ENCODE results near the gene MREG.
"Not testable (repeated sequence)": the region's sequence is repeated elsewhere in the genome, so short reads cannot be mapped to it uniquely, and the experiment has no call there.

The MREG gene

DNA sequence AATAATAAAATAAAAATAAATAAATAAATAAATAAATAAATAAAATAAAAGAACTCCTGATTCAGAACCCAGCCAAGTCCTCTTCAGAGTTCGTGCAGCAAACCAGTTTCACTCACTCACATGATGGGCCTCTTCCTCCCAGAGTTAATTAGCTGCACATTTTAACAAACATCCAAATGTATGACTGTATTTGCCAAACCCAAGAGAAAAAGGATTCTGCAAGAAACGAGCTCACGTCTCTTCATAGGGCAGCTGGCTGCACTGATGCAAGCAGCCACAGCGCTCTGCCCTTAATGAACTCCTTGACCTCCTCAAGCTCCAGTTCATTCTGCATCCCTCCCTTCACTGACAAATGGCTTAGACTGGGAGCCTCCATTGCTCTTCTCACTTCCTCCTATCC, 55.1 kb downstream of the MREG start:
- no peak for DNase-seq

DNA sequence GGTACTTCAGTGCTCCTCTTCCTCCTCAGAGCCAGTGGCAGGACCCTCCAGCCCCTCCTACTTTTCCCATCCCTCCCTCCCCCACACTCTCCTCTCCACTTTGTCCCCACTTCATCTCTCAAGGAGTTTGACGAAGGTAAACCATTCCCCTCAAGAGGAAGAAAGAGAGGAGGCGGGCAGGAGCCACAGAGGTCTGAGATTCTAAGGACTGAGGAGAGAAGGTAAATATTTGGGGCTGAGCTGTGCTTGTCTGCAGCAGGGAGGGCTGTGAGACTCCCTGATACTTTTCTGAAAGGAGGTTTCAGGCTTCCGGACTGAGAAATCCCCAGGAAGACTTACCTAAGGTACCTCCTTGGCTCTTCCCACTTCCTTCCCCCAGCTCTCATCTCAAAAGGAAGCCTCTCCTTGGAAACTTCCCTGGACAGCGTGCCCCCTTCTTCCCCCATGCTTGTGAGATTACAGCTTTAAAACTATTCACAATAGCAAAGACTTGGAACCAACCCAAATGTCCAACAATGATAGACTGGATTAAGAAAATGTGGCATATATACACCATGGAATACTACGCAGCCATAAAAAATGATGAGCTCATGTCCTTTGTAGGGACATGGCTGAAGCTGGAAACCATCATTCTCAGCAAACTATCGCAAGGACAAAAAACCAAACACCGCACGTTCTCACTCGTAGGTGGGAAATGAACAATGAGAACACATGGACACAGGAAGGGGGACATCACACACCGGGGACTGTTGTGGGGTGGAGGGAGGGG, 55.8 kb downstream of the MREG start:
- DNase-seq: not testable (repeated sequence)

DNA sequence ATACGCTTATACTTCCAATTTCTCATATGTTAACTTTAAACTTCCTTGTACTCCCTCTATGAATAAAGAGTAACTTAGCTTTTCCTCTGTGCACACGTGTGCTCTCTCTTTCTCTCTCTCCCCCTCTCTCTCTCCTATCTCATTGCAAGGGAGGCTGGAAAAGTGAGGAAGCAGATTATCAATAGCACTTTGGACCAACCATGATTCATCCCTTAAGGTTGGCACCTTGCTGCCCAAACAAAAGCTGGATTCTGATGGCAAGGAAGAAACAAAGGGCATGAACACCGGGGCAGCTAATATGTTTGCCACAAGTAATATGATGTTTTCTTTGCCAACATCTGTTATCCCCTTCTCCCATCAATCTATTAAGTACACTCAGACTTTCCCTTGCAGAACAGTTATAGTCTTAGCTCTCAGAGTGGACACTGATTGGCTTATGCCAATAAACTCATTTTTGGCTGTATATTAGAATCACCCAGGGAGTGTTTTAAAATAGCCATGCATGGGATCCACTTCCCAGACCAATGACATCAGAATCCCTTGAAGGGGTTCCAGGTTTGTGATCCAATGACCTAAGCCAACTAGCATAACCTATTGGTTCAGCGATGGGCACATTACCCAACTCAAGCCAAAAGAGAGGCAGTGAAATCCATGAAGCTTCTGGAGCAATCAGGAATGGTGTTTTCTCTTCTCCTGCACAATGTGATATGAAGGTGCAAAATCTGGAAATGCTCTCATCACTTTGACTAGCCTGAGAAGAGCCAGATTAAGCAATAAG, 60.3 kb downstream of the MREG start:
- DNase-seq: no peak

DNA sequence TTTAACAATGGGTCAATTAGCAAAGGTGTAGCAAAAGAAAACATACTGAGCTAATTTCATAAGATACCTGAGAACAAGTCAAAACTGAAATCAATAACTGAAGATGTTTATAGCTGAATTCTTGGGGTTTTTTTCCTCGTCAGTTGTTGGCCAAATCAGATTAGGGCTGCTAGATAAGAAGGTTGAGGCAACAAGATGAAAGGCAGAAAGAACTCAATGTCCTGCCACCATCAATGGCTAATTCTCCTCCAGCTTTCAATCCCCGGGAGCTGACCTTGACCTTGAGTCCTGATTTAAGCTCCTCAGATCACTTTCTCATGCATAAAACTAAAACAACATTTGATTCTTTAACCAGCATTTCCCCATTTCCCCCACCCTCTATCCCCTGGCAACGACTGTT, 61.8 kb downstream of the MREG start:
- no peak for DNase-seq

DNA sequence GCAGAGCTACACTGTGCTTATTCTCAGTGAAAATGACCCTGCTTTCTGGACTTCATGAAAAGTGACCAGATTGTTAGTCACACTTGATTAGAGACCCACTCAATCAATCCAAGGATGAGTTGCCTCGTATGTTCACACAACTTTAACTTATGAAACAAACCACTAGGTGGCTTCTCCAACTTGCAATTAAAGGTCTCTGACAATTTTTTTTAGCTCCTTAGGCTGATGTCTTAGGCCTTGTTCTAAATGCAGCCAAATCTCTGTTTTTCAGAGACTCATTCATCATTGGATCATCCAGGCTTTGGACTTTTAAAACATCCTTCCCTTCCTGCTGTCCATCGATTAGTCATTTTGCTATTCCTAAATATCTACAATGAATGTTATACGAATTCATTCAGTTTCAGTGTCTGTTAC, 63.4 kb downstream of the MREG start:
- peak; percentile 53 to 75 (median 71) for DNase-seq

DNA sequence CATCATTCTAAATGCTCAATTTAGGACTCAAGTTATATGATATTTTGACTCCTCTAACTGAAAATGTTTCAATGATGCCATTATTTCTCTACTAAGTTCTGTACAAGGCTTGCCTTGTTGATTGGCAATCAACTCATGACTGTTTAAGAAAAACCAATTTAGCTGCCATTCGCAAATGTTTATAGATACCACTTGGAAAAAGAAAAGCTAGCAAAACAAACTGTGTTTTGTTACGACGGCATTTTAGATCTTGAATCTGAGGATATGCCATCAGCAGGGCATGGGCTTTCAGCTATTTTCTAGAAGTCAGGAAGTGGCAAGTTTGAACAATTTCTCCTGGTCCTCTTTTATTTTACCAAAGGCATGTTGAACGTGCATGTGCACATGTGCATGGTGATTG, 65.3 kb downstream of the MREG start:
- no peak for DNase-seq

DNA sequence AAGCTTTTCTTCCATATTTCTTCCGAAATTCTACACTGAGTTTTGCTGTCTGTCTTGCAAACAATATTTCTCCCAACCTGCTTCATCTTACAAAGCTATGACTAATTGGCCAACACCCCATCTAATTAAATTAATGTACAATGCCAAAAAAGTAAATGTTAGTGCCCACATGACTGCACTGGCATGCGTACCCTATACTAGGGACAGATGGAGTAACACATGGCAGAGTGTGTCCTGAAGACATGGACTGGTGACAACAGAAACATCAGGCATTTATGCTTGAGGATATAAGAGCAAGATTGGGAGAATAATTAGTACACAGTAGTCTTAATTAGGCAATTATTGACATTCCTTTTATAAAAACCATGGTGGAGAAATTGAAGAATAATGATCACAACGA, 66.8 kb downstream of the MREG start:
- no peak for DNase-seq

DNA sequence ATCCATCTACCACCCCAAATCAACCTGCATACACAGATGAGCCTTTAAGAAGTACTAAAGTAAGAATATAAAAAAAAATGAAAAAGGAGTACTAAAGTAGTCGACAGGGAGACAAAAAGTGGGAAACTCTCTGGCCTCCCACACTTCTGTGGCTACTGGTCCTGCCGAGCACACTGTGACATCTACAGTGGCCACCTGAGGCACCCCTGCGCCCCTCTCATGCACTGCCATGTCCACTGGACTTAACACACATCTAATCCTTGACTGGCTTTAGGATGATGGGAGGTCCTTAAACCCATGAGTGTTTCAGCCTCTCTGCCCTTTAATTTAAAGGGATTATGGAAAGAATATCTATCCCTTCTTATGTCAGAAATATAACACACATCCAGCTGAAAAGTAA, 71.2 kb downstream of the MREG start:
- DNase-seq: no peak

DNA sequence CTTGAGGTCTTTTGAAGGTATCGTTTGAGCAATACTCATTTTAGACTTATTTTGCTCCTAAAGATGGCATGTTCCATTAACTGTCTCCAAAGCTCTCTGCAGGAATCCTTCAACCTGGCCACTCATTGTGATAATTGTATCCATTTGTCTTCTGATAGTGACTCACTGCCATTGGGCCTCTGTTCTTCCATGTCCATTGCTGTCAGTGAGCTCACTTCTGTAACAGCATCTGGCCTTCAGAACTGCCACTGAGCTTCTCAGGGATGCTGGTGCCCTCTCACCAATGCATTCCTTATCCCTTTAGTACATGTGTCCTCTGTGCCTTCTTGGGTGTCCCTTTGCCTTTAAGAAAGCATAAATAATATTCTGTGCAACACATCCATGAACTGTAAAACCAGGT, 71.6 kb downstream of the MREG start:
- no peak for DNase-seq

DNA sequence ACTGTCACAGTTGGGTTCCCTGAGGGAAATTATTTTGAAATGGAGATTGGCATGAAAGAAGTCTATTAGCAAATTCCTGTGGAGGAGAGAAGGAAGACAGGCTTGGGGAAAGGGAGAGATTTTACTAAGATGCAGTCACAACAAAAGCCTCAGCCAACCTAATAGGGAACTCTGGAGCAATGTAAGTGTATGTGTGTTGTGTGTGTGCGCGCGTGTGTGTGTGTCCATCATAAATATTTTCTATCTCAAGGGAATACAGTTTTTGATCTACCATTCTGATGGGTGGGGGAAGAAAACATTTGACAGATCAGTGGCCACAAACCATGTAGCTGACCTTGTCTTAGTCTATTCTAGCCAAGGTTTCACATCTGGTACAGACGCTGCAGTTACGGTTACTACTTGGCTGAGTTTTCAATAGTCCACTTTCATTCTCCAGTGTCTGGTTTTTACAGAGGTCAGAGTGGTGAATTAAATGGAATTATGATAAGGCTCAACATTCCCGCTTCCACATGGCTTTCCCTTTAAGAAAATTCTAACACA, 72.6 kb downstream of the MREG start:
- DNase-seq: no peak

DNA sequence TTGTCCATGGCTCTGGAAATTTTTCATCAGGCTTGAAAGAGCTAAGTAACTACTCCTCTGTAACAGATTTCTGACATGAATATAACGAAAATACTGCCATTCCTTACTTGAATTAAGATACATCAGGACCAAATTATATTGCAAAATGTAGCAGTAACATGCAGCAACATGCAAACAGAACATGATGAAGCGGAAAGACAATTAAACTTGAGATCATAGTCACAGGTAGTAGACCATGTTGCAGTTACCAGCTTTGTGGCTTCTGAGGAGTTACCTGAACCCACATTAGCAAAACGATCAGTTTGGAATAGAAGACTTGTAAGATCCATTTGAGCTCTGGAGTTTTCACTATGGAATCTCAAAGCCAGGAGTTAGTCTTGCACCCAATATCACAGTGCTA, 76.2 kb downstream of the MREG start:
- no peak for DNase-seq

DNA sequence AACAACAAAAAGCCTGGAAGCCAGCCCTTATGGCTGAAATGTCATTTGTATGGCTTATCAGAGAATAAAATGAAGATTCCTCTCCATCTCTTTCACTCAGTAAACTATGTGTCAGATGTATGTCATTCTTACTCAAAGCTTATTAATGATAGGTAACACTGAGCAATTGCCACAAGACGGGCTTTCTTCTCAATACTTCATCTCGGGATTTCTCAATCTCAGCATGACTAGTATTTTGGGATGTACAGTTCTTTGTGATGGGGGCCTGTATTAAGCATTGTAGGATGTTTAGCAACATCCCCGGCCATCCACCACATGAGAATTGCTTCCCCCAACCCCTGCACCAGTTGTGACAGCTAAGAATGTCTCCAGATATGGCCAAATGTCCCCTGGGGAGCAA, 80.2 kb downstream of the MREG start:
- peak; percentile 61 to 78 (median 72) for DNase-seq

DNA sequence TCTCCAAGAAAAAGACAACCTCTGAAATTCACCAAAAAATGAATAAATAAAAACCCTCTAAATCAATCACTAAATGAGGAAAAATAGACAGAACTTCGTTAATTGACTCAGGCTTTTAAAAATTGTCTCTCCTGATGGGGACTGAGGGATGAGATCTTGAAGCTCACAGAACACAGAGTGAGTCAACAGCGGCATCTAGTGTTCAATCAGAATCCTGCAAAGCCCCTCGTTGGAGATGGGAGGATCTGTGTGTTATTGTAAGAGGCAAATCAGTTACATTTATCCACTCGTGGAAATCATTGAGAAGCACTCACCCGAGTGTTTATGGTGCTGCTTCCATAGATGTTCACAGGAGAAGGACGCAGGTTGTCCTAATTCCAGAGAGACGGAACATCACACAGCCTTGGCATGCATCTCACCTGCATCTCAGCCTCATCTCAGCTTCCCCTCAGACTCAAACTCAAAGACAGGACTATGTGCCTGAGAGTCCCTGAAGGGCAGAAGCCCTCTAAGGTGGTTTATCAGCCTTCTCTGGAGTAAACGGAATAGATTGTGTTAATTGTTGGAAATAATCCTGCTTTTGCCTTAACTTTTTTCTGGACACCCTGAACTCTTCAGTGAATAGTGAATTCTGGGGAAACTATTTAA, 82.0 kb downstream of the MREG start:
- peak; percentile 73 to 85 (median 79) for DNase-seq

DNA sequence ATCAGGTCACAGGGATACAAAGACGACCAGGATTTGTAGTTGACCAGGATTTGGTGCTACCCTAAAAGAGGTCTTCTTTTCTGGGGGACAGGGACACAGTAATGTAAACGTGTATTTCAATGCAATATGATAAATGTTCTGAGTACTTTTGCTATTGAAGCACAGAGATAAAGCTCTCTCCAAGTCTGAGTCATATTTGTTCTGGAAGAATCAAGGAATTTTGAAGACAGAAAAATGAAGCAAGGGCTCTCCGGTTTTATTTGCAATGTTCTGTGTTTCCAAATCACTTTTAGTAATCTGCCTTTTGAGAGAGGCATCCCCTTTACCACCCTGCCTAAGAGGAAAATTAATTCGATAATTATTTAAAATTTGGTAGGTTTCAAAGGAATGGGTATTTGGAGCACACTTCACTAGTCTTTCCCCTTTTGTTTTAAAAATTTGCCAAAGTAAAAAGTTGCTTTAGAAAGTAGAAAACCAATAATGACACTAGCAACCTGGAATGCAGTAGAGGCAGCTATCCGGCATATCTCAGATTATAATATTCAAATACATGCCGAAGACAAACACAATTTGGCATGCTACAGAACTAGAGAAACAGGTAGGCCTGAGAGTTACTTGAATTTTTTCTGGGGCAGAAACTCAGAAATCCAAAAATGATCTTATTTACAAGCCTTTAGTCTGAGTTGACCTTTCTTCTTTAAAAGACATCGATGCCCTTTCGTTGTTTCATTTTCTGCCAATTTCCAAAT, 82.7 kb downstream of the MREG start:
- no peak for DNase-seq

DNA sequence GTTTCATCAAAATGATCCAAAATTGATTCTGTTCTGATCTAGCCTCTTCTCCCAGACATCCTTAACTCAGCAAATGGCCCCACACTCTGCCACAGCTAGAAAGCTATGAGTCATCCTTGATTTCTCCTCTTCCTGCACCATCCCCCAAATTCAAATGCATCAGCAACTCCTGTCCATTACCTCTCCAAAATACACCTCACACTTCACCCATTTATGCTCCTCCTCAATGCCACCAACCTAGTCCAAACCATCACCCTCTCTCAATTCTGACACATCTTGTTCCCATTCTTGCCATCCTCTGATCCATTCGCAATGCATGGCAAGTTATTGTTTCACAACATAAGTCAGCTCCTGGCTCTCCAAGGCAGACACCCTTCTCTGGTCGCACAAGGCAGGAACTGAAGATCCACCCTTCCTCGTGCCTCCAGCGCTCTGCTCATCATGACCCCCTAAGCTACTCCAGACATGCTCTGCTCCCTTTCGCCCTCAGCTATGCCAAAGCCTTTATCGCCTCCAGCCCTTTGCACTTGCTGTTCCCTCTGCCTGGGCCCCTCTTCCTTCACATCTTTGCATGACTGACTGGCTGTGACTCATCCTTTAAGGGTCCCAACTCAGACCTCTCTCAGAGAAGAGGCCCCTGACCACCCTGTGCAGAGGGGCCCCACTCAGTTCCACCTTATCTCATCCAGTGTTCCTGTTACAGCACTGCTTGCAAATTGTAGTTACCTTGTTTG, 83.6 kb downstream of the MREG start:
- DNase-seq: peak in 1 of 3 donors; percentile 27

DNA sequence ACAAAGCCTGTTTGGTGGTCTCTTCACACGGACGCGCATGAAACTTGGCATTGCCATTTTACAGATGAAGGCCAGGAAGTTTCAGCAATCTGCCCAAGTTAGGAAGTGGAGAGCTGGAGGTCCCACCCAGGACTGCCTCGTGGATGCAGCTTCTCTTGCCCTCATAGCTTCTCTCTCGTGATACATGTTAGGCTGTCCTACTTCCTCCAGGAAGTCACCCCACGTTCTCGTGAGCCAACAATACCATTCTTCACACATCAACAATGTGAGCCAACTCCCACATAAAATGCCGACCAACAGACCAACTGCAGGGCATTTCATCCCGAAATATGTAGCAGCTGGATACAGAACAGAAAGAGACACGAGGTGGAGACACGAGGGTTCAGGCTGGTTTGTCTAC, 85.3 kb downstream of the MREG start:
- DNase-seq: peak in 1 of 3 donors; percentile 30

DNA sequence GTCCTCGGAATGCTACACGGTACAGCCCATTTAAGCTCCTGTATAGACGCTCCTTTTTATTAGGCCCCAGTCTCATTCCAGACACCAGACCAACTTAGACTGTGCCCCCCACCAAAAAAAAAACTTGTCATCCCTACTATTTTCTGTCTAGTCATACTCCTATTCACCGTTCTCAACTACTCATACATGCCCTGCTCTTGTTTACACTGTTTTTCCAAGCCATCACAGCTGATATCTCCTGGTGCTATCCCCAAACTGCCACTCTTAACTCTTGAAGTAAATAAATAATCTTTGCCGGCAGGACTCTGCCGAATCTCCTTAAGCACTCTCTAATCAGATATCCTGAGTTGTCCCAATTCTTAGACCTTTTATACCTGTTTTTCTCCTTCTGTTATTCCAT, 86.4 kb downstream of the MREG start:
- not testable (repeated sequence) for DNase-seq

DNA sequence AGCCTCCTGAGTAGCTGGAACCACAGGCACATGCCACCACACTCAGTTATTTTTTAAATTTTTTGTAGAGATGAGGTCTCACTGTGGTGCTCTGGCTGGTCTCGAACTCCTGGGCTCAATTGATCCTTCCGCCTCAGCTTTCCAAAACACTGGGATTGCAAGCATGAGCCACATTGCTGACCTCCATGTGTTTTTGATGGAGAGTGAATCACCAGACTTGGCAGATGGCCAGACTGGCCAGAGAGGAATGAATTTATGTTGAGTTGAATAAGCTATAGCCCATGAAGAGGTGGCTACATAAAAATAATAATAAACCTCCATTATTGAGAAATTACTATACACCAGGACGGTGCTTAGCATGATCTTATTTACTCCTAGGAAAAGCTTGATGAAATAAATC, 91.5 kb downstream of the MREG start:
- DNase-seq: peak; percentile 58 to 71 (median 60)

DNA sequence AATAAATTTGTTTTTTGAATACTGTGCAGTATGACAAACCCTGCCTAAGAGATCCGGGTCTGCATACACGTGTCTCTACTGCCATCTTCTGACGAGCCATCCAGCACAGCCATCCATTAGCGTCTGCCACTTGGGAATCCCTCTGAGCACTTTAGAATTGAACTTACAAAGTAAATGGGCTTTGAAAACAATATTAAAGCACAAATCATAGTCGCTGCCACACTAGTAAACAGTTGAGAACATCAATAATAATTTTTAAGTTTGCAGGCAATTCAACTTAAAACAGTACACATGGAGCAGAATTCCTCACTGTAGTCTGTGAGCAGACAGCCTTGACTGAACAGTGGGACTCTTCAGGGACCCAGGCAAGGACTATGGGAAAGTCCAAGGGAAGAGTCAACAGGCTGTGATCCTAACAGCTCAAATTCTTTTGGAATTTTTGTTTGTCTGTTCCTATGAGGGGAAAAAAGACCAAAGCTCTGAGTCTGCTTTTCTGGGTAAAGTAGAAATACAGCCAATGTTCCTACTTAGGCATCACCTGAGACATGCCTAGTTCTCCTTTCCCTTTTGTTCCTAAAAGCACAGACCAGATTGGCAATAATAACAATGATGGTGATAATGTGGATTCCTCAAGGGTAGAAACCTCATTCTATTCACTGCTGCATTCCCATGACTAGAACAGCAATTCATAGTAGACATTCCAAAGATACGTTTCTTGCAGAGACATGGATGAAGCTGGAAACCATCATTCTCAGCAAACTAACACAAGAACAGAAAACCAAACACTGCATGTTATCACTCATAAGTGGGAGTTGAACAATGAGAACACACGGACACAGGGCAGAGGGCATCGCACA, 92.9 kb downstream of the MREG start:
- DNase-seq: peak; percentile 71 to 83 (median 78)

DNA sequence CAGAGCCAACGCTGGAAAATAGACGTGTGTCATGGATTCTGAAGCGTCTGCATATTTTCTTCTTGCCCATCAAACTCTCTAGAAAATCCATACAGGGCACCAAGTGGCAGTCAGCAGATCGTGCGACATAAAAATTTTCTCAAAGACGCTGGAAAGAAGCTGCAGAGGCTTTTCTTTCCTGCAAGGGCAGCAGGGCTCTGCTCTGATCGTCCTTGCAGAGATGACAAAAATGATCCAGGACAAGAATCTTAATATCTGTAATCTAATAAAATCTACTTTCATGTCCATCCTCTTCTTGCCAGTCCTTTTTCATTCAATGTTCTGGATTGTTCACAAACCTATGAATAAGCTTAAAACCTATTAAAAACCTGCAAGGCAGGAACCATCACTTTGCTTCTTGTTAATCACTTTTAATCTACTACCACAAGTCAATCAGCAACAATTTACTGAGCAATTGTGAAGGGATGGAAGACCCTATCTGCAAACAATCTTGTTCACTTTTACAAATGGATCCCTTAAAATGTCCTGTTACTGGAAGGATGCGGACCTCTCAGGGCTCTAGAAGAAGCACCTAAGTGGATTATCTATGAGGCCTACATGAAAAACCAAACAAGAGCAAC, 93.6 kb downstream of the MREG start:
- no peak for DNase-seq

Measured in suppressor macrophage treated with lipopolysaccharide for 1 hour (primary cell).